HG02884 (cell line): ENCODE measurements around the gene DAAM1.
A peak's percentile ranks its signal among the peaks of the same experiment; 100 is the strongest.

Source experiments
- ATAC-seq: cut with Tn5 transposase; IDR thresholded peaks from one replicate; pipeline ENCODE4 v1.9.1; 2021; ENCODE audit warnings: mild to moderate bottlenecking, moderate library complexity; ENCODE audit not compliant: unreplicated experiment

The DAAM1 gene

DNA sequence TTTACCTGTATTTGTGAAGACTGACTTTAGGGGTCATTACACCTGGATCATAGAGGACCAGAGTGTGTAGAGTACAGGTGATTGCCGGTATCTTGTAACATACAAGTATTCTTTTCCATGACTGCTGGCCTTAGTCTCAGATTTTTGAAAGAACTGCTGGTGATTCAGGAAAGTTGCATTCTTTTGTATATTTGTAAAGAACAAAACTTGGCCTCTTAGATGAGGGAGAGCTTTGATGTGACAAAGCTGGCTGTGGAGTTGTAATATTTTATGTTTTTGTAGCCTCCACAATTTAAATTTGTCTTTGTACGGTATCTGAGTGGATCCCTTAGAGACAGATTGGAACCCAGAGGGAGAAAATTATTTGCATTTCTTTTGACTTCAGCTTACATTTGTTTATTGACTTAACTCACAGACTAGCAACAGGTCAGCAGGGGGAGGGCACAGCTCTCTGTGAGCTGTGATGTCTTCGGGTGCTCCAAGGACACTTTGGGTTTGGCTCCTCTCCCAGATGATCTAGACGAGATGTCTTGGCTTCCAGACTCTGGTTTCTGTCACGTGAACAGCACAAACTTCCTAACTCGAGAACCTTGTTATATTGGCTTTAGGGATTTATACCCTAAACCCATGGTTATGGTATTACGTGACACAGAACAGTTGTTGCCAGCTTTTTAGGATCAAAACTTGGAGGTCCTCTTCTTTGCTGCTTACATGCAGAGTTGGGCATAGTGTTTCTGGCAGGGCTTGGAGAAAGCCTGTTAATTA, 65.9 kb downstream of the DAAM1 start:
- no peak for ATAC-seq

DNA sequence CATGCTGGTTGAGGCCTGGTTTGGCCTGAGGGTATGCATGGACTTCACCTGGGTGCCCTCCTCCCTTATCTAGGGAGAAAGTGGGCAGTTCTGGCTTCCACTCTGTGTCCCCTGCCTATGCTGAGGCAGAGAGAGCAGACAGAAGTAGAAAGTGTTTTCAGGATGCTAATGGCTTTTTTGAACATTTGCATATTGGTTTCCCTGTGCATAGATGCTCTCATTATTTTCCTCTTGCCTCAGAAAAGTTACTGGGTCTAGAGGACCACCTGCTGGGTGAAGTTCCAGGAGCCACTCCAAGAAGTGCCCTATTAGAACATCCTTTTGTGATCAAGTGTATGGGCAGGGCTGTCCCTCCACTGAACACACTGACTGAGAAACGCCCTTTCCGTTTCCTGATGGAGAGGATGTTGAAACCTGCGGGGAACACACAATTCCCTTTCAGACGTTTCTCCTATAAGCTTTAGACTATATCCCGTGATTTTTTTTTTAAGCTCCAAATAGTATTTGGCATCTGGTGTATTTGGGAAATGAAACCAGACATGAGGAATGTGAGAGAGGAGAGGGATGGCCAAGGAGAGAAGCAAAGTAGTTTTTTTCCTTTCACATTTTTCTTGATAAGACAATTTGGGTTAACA, 66.6 kb downstream of the DAAM1 start:
- no peak for ATAC-seq

DNA sequence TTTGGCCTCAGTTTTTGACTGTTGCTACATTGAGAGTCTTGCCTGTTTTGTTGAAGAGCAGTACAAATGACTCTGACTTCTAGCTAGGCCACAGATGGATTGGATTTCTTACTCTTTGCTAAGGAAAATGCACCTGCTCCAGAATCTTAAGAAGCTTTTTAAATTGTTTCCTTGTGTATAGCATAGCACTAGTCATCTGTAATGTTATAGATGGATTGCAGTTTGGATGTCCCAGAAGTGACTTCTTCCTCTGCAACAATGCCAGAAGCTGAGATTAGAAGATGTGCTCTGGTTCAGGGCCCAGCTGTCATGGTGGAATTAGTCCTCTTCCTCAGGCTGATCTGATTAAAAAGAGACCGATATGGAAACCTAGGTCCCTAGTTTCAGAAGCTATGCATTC, 67.9 kb downstream of the DAAM1 start:
- no peak for ATAC-seq

DNA sequence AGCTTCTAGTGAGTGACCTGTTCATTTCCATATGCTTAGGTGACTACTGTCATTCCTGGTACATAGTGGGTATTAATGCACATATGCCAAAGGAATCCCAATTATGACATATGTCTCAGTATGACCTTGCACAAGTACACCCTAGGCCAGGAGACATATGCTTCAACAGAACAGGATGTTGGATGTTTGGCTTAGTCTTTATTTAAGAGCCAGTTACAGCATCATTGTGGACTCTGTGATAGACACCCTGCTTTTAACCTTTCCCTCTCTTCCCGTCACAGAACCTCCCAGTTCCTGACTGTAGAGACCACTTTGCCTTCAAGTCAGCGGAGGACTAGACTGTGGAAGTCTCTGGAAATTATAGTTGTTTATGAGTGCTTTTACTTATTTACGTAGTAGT, 72.9 kb downstream of the DAAM1 start:
- no peak for ATAC-seq

DNA sequence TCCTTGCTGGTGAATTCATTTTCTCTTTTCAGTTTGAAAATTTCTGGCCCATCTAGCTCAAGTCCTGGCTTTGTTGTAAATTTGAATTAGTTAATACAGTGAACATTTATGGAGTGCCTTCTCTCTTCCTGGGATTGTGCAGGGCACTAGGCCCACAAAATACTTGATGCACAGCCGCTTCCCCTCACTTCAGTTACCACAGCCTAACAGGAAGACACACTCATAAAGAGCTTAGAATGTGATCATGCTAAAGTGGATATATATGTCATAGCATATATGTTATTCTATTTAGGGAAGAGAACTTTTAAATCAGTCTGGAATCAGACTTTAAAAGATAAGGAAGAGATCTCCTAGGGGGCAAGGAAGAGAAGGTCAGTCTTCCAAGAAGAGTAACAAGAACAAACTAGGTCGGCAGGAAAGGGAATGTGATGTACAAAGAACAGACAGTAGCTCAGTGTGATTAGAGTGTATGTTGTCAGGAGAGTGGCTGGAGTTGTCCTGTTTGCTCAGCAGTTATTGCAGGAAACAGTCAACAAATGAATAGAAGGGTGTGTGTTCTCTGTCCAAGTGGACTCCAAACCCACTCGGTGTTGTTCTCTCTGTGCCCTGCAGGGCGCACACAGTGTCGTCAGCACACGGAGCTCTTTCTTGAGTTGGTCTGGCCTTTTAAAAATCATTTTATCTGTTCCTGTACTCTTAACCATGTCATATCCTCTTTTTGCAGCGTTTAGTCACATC, 74.4 kb downstream of the DAAM1 start:
- no peak for ATAC-seq

- ATAC-seq: no peak
These were observed 77.3 kb downstream of the DAAM1 start for GRCh38 chr14:59265808-59266207.

DNA sequence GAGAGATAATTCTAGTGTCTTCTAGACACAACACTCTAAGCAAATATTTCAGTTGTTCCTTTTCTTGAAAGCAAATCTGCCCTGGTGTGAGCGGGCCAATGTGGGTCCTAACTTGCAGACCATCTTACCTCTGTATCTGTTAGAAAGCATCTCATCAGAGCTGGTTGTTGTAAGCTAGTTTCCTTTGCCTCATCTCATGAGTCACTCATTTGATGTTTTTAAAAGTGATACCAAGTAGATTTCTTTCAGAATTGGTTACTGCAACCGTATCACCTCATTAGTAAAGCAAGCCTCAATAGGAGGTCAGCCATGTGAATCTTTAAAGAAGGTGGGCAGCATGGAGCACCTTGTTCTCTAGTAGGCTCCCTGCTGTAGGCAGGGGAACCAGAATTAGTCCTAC, 78.6 kb downstream of the DAAM1 start:
- ATAC-seq: no peak

- no peak for ATAC-seq
These were observed 79.5 kb downstream of the DAAM1 start for GRCh38 chr14:59268011-59268410.

GRCh38 chr14:59268858-59269257, 80.4 kb downstream of the DAAM1 start:
- no peak for ATAC-seq

- ATAC-seq: no peak
These were observed 81.0 kb downstream of the DAAM1 start for GRCh38 chr14:59269466-59269865.

- ATAC-seq: no peak
These were observed 82.8 kb downstream of the DAAM1 start for GRCh38 chr14:59271256-59271655.

GRCh38 chr14:59271734-59272133, 83.3 kb downstream of the DAAM1 start:
- no peak for ATAC-seq

- ATAC-seq: no peak
These were observed 84.2 kb downstream of the DAAM1 start for GRCh38 chr14:59272633-59273032.

DNA sequence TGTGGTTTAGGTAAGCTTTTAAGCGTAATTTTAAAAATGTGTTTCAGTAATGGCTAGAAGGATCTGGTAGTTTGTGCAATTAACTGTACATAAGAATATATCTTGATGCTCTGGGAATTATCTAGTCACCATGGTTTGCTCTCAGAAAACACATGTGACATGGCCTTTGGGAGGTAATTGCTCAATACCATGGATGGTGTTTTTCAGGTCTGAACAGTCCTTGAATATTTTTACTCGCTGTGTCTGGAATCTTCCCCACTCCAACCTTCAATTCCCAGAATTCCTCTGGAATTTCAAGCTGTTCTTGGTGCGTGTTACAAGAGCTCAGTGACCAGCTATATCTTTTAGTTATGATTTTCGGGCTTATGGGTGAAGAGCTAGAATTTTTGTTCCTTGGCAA, 85.3 kb downstream of the DAAM1 start:
- ATAC-seq: no peak

GRCh38 chr14:59274991-59275391, 86.5 kb downstream of the DAAM1 start:
- peak; percentile 32 for ATAC-seq

DNA sequence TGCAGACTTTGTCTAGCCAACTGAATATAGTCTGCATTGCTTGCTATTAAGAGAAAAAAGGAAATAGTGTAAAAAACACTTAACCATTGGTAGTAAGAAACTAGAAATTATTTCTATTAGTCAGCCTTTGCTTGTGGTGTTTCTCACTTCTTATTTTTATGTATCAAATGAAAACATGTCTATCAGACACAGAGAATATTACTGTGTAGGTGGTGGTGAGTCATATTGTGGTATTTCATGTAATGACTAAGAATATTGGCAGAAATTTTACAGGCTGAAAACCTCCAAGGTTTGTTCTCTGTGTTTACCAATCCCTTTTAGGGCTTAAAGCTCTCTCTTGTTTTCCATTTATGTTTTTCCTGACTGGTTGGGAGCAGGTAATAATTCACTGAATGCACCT, 87.2 kb downstream of the DAAM1 start:
- peak; percentile 90 for ATAC-seq

DNA sequence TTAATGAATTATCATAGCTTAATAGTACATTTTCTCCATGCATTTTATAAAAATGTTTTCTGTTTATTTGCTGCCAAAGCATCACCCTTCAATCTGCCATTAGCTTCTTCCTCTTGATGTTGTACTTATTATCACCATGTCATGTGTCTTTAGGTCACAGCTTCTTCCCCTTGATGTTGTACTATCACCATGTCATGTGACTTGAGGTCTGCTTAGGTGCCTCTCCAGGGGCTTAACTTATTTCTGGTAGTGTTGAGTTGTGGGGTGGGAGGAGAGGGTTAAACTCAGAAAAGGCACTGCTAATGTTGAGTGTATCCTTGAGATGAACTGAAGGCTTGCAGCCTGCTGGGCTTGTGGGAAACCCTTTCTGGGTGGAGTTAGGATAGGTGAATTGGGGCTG, 87.8 kb downstream of the DAAM1 start:
- ATAC-seq: no peak

DNA sequence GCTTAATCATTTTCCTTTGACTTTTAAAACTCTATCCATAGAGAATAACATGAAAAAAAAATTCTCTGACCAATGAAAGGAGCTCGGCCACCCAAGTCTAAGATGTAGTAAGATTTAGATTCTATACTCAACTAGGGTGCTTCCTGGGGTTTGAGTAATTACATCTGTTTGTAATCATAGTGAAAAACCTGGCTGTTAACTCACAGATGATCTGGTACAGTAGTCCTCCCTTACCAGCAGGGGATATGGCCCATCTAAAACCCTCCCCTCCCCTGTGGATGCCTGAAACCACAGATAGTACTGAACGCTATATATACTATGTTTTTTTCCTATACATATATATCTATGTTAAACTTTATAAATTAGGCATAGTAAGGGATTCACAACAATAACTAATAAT, 89.2 kb downstream of the DAAM1 start:
- no peak for ATAC-seq

DNA sequence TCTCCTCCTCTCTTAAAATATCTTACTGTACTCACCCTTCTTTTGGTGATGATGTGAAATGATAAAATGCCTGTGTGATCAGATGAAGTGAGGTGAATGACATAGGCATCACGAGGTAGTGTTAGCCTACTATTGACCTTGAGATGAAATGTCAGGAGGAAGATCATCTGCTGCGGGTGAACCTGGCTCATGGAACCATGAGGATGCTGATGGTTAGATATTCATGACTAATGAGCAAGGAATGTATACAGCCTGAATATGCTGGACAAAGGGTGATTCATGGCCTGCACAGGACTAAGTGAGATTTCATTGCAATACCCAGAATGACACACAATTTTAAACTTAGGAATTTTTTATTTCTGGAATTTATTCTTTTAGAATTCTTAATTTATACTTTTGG, 89.6 kb downstream of the DAAM1 start:
- ATAC-seq: no peak

DNA sequence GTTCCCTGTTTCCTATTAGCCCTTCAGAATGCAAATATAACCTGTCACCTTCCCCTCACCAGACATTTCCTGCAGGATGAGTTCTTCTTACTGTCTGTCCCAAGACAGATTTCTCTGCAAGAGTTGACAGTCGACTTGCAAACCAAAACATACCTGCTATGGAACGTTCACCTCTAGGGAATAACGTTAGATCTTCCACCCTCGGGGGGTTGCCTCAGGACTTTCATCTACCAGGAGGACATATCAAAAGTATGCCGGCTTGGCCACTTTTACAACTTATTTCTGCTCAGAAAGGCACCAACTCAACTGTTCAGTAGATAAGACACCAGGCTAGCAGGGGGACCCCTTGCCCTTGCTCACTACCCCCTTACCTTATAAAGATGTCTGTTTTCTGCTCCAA, 92.5 kb downstream of the DAAM1 start:
- ATAC-seq: no peak

DNA sequence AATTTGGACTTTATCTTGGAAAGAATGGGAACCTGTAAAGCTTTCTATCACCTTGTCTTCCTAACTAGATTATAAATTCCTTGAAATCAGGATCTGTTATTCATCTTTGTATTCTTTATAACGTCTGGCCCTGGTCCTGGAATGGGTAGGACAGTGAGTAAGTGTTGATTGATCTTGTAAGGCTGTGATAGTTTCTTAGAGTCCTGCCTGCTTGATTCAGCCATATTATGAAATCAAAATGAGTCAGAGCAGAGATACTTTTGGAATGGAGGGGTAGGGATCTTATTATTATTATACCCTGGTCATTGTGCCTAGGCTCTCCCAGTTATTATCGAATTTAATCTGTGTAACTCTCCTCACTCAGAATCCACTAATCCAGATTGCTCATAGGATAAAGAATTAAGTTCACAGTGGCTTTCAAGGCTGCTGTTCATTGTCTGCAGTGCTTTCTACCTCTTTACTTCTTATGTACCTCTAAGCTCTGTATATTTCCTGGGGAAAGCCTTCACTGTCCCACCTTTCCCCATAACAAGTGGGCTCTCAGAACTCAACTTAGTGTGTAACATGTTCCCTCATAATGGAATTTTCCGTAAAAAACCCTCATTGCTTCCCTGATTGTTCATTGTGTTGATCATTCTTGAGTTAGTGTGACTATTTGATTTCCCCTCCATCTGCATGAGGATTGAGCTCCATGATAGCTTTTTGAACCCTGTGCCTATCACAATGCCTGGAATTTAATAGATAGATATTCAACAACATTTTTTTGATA, 93.3 kb downstream of the DAAM1 start:
- no peak for ATAC-seq
